NCI-H1417 (cell line): ENCODE data around the gene JMJD1C.
A peak's percentile ranks its signal among the peaks of the same experiment; 100 is the strongest.
"Not testable (repeated sequence)": the region's sequence is repeated elsewhere in the genome, so short reads cannot be mapped to it uniquely, and the experiment has no call there.

ENCODE experiments used
- DNase-seq, 3 experiments: peaks; one replicate each; lab custom pipeline; 2025; lab: John Stamatoyannopoulos, UW

JMJD1C gene

DNA sequence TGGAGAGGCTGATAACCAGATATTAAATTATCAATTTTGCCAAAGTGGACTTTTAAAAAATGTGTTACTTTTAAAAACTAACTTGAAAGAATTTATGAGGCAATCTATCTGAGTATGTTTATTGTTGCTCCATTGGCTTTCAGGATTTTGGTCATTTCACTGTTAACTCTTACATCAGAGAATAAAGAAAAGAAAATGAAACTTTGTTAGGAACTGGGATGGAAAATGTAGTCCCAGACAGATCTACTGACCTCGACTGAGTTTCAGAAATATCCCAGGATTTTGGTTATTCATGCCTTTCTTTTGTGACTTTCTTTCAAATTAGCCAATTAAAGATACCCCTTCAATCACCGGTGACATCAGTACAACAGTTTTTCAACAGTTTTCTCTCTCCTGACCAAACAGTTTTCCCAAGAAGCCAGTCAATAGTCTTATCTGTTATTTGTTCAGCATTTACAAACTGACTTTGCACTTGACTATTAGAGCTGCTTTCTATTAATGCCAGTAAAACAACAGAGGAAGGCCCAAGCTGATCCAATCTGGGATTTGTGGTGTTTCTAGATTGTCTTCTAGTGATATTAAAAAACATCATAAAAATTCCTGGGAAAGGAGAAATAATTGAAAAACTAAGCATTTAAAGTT, 296.8 kb downstream of the JMJD1C start:
- DNase-seq = no peak

DNA sequence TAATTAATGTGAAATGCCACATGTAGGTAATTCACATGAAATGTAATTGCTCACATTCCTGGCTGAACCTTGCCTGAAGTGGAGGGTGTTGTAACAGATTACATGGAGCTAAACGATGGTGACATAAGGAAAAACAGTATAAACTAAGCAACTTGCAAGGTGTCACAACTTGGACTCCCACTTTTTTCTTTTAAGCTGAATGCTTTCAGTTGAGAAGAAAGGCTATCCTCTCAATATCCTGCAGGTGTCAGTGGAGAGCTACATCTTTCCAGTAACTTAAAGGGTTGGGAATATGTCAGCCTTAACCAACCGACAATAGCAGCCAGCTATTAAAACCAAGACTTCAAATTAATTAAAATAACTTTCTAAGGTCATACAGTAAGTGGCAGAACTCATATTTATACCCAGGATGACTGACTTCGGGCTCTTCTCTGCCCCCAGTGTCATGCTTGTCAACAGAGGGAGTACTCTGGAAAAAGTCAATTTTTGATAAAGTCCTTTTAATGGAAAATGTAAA, 299.0 kb downstream of the JMJD1C start:
- DNase-seq = peak; percentile 26 to 77 (median 35)

DNA sequence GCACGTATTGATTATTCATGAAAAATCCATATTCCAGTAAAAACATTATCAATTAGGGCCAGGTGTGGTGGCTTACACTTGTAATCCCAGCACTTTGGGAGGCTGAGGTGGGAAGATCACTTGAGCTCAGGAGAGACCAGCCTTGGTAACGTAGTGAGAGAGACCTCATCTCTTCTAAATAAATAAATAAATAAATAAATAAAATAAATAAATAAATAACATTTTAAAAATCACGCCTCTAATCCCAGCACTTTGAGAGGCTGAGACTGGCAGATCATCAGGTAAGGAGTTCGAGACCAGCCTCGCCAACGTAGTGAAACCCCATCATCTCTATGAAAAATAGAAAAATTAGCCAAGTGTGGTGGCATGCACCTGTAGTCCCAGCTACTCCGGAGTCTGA, 300.5 kb downstream of the JMJD1C start:
- no peak for DNase-seq

DNA sequence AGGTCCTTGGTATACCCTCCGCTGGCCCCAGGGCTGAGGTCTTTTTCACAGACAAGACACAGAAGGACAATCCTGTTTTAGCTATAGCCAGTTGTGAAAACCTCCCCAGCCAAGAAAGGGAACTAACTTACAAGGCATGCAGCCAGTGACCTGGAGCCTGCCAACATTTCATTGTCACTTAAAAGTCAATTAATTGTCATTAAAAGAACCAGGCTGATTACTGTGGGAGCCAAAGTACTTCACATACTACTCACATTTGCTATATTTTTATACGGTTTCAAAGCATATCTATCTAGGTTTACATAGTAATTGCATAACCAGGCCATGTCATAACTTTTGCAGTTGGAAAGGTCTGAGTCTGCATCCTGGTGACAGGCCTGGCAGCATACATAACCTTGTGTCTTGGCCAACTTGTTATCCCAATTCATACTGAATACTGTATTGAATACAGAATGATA, 301.6 kb downstream of the JMJD1C start:
- DNase-seq = no peak

DNA sequence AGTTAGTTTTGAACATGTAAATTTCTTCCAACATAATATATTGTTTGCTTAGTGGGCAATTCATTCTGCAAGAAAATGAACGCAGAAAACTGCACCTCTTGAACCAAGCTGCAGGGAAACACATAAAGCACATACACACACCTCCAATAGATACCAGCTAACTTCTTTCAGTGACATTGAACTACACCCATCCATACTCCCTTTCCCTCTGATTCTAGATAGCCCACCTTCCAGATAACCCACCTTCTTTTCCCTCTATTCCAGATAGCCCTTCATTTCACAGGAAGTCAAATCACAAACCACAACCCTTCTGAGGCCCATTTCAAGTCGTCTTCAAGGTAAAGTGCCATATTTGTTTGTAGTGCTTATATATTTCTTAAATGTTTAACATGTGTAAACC, 304.2 kb downstream of the JMJD1C start:
- DNase-seq = no peak

DNA sequence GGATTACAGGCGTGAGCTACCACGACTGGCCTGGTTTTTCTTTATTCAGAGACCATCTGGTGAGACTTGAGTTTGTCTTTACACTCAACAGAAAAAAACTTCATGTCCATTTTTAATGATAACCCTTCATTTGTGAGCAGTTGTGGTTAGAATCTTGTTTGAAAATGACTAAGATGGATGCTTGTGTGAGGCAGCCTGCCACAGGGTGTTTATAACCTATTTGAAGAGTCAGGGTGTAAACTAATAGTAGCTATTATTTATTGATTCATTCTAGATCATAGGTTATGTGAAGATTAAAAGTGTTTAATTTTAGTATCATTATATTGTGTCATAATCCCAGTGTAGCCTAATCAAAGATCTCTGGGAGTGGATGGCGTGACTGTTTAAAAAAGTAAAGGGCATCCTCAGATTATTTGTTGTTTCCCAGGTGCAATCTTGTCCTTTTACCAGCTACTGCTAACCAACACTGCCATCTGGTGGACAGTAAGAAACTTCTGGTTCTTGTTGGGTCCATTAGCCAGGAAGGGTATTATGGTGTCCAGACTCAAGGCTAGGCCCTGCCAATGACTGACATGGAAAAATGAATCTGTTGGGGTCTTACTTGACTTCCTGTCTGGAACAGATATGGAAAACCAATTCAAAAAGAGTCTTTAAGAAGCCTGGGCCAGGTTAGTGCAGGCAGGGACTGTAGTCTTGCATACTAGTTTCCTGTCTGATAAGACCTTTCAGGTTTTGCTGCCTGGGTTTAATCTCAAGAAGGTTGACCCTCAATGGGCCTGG, 307.7 kb downstream of the JMJD1C start:
- DNase-seq = peak; percentile 44 to 85 (median 58)

DNA sequence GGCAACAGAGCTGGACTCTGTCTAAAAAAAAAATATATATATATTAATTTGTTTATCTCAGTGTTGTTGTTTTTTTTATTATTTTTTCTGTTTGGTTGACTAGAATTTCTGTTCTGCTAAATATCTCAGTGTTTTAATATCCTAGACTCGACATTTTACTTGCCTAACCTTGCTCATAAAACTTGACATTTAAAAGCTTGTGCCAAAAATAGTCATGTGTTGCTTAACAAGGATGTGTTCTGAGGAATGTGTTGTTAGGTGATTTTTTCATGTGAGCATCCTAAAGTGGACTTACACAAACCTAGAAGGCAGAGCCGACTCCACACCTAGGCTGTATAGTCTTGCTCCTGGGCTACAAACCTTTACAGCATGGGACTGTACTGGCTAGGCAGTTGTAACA, 309.5 kb downstream of the JMJD1C start:
- DNase-seq = no peak

DNA sequence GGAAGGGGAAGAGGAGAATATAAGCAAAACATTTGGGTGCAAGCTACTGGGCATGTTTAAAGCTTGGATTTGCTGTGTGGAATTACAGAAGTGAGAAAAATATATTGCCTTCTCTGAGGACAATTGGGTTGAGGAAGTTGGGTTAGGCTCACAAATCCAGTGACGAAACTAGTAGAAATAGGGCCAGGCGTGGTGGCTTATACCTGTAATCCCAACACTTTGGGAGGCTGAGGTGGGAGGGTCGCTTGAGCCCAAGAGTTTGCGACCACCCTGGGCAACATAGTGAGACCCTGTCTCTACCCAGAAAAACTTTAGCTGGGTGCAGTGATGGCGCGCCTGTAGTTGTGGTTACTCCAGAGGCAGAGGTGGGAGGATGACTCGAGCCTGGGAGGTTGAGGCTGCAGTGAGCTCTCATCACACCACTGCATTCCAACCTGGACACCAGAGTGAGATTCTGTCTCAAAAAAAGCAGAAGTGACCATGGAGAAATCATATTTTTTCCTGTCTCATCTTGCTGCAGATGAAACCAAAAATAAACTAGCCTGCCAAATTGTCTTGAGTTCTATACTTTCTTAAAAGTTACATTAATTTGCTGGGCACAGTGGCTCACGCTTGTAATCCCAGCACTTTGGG, 310.3 kb downstream of the JMJD1C start:
- no peak for DNase-seq

DNA sequence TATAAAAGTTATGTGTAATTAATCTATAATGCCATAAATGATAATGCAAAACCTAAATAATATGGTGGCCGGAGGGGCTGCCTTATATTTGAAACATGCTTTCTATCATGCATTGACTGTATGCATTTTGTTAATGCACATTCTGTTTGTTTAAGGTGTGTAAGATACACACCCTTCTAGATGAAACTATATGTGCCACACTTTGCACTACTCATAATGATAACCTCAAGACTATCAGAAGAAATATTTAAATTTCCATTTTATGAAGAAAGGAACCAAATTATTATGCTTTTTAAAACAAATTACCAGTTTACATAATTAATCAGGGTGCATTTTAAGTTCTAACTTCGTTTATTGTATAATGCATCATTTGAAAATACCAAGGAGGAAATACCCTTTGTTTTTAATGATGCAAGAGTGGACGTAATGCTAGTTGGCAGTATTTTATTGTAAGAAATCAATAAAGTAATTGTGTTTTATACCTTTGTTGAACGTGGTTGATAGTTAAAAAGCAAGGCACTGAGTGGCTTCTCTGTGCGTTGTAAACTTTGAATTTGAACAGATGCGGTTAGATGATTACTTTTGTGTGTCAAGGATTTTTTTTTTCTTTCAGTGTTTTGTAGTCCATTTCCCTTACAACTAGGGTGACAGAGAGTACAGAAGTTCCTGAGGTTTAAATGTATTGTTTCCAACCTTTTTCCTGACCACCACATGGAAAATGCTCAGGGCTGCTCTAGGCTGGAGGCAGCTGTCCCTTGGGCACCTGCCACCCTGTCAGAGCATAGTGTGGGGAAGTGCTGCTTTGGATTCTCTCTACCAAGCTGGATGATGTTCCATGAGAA, 311.0 kb downstream of the JMJD1C start:
- DNase-seq = no peak

DNA sequence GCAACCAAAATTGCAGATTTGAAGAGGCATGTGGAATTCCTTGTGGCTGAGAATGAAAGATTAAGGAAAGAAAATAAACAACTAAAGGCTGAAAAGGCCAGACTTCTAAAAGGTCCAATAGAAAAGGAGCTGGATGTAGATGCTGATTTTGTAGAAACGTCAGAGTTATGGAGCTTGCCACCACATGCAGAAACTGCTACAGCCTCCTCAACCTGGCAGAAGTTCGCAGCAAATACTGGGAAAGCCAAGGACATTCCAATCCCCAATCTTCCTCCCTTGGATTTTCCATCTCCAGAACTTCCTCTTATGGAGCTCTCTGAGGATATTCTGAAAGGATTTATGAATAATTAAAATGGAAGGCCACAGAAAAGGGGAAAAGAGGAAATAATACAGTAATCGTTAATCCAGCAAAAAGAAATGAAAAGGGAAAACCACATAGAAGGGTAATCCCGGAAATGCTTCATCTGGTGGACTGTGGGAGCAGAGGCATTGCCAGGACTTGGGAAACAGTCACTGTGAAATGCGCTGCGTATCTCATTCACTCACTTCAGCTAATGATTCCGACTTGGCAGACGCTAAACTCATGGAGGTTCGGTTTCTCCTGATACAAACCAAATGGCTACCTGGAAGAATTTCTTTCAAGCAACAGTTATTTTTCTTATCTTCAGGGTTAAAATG, 311.8 kb downstream of the JMJD1C start:
- DNase-seq = not testable (repeated sequence)

DNA sequence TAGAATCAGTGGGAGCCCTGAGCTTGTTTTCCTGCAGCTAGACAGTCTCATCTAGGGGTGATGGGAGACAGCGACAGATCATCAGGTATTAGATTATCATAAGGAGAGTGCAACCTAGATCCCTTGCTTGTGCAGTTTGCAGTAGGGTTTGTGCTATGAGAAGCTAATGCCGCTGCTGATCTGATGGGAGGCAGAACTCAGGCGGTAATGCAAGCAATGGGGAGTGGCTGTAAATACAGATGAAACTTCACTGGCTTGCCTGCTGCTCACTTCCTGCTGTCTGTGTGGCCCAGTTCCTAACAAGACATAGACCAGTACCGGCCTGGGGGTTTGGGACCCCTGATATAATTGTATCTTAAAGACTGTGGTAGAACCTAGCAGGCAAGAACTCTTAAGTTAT, 315.0 kb downstream of the JMJD1C start:
- DNase-seq = no peak

DNA sequence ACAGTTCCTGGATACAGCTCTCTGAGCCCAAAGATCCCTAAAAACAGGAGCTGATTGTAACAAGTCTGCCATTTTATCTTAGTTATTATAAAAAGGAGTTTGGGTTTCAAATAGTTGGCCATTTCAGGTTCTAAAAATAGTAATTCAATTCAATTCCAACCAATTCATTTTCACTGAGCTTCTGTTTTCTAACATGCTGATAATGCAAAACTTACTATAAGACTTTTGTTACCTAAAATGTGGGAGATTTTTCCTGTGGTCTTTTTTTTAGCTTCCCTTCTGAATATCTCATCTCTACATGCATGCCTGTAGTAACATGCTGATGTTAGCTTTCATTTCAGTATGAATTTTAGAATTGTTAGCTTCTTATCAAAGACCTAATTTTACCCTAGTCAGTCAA, 319.3 kb downstream of the JMJD1C start:
- no peak for DNase-seq

DNA sequence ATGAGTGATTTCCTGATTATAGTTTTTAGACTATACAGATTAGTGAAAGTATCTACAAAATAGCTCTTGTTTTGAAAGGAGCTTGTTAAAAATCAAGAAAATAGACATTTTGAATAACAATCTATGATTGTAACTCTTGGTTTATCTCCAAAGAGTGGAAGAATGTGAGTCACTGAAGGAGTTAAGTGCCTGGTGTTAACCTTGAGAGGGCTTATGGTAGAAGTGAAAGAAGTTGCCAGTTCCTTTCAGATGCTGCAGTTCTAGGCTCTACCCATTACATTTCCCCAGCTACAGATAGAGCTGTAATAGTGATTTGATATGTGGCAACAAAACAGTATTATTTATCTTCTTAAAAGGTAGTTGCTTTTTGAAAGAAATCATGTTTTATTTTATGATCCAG, 320.0 kb downstream of the JMJD1C start:
- no peak for DNase-seq

DNA sequence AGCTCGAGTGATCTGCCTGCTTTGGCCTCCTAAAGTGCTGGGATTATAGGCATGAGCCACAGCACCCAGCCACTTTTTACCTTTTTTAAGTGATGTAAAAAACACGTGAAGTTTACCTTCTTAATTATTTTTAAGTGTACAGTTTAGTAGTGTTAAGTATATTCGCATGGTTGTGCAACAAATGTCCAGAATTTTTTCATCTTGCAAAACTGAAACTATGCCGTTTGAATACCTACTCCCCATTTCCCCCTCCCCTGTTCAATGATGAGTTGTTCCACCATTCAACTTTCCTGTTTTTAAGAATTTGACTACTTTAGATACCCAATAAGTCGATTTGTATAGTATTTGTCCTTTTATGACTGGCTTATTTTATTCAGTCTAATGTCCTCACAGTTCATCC, 321.8 kb downstream of the JMJD1C start:
- no peak for DNase-seq

DNA sequence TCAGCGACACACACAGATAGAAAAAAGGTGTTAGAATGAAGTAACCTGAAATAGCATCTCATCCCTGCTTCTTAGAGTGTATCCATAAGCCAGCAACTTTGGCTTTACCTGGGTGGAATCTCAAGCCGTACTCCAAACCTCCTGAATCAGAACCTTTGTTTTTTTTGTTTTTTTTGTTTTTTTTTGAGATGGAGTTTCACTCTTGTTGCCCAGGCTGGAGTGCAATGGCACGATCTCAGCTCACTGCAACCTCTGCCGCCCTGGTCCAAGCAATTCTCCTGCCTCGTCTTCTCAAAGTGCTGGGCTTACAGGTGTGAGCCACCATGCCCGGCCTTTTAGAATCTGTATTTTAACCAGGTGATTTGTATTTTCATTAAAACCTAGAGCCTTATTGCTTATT, 323.6 kb downstream of the JMJD1C start:
- DNase-seq = no peak

DNA sequence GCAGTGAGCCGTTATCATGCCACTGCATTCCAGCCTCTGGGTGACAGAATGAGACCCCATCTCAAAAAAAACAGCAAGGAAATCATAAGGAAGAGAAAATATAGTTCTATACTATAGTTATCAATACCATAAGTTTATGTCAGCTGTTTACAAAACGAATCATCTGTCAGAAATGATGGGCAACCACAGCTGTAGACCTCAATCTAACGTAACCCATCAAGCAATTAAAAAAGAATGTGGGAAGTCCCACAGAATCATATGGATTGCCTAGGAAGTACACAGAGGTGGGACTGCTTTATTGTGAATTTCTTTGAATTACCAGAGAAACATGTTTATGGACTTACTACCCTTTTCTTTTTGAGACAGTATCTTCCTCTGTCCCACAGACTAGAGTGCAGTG, 325.7 kb downstream of the JMJD1C start:
- no peak for DNase-seq

DNA sequence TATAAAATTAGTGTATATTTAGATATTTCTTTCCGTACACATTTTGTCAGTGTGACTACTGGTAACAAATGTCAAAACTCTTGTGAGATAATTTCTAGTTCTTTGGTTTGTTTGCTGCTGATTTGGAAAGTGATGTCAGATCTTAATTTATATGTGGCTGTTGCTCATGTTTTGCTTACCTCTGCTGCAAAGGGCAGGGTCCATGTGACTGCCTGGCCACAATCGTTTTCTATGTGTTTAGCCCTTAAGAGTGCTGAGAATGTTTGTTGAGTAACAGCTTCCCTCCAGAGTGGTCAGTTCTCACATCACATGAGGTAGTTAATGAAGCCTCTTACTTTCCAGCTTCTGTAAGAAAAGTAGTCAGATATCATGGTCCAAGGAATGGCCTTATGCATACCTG, 328.5 kb downstream of the JMJD1C start:
- no peak for DNase-seq

DNA sequence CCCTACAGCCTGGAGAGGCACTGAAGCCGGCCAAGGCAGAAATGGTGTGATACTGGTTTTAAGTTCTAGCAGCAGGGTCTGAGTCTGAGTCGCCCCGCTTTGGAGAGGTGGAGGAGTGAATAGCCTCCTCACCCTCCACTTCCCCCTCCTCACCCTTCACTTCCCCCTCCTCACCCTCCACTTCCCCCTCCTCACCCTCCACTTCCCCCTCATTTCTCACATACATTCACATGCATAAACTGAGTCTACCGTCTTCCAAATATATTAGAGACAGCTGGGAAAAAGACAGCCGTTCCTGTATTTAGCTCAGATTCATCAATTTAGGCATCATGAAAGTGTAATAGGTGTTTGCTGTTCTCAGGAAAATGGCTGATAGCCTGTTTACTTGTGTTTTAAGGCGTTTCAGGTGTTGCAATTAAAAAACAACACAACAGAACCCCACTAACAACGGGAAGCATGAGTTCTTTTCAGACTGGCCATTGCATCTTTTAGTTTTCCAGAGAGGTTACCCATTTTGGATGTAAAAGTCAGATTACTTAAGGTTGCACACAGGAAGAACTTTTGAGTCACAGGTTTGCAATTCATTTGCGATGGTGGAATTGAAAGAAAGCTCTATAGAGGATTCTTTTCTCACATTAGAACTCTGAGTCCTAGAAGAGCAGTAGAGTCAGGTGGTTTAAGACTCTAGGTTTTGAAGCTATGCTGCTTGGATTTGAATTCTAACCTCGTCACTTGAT, 331.8 kb downstream of the JMJD1C start:
- no peak for DNase-seq

DNA sequence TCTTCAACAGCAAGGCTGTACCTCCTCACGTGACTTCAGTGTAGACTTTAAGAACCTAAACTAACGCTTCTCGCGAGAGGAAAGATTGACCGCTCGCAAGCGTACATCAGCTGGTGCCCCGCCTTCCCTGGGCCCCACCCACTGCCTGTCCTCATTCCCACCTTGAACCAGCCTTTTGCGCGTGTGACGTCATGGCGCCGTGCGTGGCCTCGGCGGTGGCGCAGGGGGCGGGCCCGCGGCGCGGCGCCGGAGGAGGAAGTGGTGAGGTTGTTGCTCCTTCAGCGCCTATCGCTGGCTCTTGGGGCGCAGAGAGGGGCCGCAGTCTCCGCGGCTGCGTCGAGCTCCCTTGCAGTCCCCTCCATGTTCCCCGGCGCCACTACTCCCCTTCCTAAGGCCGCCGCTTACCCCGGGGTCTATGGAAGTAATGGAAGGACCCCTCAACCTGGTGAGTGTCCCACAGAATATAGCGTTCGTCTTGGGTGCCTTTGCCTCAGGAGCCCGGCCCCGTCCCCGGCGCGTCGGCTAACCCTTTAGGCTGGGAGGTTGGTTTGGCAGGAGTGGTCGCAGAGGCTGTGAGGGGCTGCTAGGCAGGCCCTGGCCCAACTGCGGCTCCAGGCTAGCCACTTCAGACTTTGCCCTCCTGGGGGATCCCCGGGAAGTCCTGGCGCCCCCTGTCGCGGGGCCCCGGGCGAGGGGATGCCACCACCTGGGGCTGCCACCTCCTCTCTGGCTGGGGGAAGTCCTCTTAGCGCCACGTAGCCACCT, 332.5 kb downstream of the JMJD1C start, which contains the start of gene NRBF2:
Gene NRBF2, plus strand, starts transcription at position 273 of the 765 bp plus-strand sequence. Its CDS starts 143 bp downstream, at position 416.
- peak; percentile 92 to 97 (median 94) for DNase-seq

DNA sequence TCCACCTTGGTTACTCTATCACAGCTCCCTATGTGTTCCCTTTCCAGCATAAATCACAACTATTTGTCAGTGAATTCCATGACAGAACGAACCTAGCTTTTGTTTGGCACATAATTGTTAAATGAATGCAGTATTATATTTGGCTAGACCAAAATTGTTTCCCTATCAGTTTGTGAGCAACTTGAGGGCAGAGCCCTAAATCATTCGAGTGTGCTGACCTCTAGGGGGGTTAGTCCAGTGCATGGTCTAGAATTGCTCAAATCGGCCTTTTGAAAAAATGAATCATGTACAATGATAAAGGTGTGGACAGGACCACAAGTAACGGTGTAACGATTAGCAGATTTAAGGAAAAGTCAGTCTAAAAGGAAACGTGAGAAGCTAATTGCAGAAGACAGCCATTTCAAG, 333.1 kb downstream of the JMJD1C start:
- DNase-seq = no peak
